Measurements from ENCODE around the gene GNAZ.

Gene GNAZ

DNA sequence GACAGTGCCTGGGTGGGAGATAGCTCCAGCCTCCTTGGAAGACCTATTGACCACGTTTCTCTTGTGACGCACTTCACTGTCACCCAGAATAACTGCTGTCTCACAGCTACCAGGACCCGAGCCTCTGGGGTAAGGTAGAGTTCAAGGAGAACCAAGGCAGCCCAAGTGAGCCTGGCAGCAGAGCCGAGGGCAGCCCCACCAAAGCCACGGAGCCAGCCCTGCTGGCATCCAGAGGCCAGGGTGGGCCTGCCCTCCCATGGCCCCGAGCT lies 38.7 kb downstream of the GNAZ start:
- no peak for DNase-seq

DNA sequence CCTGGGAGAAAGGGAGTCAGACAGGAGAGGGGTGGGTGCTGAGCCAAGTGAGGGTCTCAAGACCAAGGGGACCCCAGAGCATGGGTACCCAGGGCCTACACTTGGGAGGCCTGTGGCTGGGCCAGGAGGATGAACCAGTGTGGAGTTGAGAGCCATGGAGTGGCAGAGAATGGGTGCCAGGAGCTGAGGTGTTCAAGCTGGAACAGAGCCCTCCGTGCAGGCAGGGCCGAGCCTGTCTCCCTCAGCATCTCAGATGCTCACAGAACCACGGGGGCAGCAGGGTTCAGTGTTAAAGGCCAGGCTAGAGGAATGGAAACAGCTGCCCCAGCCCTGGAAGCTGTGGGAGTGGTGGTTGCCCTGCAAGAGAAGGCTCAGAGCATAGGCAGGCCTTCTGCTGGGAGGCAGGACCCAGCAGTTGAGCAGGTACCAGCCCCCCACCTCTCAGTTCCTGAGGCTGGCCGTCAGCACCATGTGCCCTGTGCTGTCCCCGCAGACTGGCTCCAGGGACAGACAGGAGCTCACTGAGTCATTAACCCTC lies 39.2 kb downstream of the GNAZ start:
- no peak for DNase-seq

DNA sequence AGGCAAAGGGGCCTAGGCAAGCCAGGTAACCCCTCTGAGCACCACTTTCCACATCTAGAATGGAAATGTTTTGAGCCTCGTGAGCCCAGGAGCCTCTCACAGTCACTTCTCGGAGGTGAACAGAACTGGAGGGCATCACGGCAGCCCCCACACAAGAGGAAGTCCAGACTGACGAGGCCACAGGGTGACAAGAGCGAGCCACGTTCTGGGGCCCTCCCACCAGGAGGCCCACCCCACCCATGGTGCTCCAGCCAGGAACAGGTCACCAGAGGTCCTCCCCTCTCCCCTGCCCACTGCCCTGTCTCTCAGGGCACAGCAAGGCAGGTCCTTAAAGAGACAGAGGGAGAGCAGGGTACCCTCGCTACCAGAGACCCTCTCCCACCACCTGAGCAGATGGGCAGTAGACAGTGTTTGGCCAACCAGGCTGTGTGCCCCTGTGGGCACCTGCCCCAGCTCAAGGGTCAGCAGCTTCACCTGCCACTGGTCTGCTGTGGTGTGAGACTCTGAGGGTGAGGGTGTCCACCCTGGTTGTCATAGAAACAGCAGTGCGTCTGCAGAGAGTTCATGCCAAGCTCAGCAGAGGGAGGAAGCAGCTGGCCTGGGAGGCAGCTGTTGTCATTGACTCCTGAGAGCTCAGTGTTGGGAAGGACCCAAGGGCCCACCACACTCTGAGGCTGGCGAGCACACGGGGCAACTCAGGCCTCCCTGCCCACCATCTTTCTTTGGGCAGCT lies 40.0 kb downstream of the GNAZ start:
- no peak for DNase-seq

DNA sequence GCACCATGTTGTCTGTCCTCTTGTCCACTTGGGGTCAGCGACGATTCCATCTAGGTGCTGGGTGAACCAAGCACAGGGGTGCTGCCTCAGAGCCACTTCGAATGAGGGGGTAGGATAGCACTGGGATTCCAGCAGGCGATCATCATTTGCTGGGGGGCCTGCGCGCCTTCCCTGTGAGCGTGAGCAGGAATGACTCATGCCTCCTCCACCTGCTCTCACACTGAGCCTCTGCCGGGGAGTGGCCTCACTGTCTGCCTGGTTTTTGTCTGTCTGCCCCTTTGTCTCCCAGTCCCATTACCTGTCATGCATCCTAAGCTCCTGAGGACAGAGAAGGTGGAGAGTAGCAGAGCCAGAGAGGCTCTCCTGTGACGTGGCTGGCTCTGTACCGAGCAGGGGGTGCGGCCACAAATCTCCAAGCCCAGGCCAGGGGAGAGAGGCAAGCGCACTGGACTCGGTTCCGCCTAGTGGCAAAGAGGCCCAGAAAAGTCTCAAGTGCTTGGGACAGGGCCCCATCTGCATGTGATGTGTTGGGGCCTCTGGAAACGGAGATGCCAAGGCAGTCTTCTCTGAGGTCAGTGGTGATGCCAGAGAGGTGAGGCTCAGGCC lies 40.7 kb downstream of the GNAZ start:
- DNase-seq: no peak

DNA sequence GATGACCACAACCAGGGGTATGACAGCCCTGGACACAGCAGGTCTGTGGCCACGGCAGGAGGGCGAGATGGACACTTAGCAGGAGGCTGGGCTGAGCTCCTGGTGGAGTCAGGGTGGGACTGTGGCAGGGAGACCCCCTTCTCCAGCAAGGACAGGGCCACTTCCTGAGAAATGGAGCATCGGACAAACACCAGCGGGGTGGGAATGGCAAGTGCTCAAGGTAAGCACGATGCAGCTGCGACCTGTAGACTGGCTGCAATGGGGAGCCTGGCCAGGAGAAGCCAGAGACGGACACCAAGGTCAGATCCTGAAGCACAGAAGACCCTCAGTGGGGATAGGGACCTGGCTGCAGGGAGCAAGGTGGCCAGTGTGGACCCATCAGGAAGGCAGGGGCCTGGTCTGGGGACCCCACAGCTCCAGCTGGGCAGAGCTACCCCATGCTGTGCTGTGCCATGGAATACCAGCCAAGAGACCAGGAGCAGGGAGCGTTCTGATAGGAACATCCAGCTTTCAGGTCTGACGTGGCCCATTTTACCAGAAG lies 42.2 kb downstream of the GNAZ start:
- DNase-seq: no peak

DNA sequence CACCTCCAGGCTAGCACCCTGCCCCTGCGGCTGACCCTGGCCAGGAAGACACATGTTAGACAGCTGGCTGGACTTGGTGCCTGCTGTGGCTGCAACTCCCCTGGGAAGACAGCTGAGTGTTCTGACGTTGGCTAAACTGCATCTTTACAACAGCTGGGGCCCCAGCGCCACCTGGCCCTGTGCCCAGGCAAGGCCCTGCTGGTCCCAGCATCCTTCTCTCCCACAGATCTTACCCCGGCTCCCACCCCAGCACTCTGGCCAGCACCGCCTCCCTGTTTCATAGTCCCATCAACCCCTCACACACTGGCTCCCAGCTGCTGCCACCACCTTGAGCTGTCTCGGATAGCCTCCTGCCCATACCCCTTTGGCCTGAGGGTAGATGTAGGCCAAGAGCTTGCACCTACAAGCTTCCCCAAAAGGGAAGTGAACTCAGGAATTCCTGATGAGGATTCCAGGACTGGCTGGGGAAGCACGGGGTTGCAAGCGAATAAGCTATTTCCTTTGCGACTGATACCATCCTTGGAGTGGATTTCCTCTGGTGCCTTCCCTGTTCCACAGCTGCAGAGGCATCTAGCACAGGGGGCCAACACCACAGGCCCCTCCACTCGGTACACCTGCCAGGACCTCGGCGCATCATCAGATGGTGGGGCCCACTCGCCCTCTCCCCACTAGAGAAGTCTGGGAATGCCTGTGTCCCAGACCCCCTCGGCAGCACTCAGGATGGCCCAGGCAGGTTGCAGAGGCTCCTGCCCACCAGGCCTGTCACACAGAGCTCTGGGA lies 42.9 kb downstream of the GNAZ start:
- DNase-seq: no peak

DNA sequence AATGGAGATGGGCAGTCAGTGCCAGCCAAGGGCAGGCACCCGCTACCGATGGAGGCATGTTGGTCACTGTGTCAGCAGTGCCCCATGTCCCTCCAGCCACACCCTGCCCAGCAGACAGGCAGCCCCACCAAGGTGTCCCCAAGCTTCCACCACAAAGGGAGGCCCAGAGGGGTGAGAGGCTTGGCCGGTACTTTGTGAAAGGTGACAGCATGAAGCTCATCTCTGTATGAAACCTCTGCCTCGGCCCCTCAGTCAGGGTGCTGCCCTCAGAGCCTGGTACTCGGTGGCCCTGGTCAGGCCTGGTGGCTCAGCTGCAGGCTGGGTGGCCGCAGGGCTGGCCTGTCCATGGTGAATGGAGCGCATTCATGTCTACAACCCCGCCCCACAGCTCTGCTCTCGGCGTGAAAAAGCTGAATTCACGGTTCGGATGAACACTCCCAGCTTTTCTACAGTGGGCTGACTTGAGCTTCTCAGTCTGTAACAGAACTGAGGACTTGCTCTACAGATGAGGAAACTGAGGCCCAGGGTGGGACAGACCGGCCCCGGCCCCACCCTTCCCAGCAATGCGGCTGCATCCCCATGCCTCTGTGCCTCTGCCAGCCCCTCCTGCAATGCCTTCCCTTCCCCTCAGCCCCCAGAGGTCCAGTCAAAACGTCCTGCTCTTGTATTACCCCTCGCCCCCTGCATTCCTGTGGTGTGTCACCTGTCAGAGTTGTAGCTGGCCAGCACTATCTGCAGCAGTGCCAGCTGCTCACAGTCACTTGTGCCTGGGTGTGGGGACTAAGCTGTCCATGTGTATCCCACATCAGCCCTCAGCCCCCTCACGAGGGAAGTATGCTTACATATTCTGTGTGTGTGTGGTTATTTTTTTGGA lies 43.8 kb downstream of the GNAZ start:
- no peak for DNase-seq

DNA sequence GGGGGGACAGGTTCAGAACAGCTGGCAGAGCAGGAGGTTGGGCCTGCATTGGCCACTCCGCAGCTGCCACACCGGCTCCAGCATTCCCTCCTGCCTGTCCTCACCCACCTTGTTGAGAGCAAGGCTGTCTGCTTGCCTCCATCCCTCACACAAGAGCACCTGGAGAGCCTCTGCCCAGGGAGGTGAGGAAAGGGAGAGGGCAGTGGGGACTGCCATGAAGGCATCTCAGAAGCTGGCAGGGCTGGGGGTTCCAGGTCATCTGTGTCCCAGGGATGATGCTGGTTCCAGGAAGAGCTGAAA lies 44.4 kb downstream of the GNAZ start:
- no peak for DNase-seq

DNA sequence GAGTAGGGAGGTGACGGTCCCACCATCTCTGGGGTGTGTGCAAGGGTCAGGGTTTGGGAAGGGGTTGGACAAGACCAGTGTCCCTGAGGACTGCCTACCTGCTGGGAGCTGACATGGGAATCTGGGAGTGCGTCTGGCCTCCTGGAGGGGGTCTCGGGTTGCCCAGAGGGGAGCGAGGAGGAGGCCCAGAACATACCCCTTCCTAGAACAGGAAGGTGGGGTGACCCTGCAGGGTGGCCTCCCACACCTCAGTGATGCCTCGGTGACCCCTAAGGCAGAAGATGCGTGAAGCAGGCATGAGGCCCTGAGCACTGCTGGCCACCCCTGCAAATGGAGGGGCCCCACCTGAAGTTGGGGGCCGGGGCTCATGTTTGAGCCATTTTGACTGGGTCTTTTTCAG lies 45.0 kb downstream of the GNAZ start:
- no peak for DNase-seq

DNA sequence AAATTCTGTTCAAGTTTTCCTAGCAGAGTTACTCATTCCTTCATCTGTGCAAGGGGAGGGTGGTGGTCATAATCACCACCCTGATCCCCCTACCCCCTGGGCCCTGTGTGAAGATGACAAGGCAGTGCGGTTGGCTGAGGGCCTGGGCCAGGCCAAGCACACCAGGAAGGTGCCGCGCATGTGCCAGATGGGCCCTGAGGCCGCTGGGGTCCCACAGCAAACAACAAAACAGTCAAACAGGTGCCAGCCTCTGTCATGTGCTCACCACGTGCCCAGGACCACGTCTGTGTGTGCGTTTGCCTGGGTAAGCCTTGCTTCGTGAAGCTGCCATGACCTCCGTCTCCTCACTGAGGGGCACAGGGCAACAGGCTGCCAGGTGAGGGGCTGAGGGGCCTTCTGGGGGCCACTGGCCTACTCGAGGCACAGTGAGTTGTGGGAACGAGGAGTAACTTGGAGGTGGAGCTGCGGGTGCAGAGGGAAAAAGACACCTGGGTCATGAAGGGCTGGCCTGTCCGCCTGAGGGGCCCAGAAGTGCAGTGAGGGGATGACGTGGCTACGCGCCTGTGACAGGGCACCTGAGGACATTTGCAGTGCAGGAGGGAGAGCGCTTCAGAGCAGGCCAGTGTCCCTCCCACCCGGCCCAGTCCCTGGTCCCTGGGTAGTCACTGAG lies 45.6 kb downstream of the GNAZ start:
- no peak for DNase-seq

DNA sequence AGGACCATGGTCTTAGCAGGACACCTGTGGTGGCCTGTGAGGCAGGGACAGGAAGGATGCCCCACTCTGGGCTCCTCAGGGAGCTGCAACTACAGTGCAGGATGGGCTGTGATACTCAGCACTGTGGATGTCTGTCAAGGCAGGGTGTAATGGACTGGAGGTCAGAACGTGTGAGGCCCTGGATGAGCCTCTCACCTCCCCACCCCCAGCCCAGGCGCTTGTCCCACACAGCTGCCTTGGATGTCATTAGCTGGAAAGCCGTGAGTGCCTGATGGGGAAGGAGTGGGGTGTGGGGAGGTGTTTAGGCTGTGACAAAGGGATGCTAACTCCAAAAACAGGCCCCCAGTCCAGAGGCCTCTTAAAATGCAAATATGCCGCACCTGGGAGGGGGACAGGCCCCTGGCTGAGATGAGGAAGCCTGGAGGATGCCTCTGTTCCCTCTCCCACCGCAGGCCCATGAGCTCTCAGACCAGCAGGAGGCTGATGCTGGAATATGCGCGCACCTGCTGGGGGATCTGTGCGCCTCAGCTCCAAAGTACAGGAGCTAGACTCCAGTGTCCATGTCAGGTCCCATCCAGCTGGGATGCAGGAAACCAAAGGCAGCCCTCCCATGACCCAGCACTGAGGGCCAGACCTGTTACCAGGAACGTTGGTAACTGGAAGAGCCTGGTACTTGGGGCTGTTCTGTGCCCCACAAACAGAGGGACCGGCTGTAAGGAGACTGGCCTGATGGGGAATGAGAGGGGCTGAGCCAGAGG lies 46.4 kb downstream of the GNAZ start:
- DNase-seq: no peak

DNA sequence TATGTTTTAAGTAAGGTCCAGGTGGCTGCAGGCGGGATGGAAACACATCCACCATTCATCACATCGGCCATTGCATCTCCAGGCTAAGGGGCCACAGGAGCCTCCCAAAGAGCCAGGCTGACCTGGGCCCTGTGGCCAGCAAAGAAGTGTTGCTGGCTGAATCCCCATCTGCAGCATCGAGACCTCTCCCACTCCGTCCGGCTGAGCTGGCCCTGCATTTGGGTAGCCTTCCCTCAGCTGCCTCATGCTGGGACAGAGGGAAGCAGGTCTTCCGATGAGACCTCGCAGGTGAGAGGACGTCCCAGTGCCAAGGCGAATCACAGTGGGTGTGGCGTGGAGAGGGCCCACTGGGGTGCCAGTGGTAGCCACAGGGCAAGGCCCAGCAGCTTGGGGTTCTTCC lies 47.0 kb downstream of the GNAZ start:
- no peak for DNase-seq

DNA sequence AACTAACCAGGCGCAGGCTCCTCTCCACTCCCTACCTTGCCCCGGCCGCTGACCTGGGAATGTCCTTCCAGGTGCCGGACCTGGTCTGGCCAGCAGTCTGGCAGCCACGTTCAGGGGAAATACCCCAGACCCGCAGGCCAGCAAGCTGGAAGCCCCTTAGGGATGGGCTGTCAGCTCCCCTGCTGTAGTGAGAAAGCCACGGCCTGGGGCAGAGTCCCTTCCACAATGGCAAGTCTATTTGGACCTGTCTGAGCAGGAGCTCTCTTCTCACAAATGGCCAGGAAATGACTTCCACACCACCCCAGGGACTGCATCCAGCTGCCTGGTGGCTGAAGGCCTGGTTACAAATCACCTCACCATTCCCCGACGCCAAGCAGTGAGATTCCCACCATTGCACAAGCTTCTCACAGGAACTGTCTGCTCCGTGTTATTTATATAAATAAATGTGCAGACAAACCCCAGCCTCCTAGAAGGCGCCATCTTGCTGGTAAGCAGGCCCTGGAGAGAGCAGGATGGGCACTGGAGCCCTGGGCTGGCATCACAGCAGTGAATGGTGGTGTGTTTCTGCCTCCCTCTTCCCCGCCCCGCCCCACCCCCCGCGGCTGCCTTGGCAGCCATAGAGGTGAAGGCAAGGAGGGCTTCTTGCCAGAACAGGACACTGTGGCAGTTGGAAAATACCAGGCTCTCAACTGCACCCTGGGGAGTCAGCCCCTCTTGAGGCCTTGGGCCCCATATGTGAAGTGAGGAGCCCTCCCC lies 47.8 kb downstream of the GNAZ start:
- no peak for DNase-seq

DNA sequence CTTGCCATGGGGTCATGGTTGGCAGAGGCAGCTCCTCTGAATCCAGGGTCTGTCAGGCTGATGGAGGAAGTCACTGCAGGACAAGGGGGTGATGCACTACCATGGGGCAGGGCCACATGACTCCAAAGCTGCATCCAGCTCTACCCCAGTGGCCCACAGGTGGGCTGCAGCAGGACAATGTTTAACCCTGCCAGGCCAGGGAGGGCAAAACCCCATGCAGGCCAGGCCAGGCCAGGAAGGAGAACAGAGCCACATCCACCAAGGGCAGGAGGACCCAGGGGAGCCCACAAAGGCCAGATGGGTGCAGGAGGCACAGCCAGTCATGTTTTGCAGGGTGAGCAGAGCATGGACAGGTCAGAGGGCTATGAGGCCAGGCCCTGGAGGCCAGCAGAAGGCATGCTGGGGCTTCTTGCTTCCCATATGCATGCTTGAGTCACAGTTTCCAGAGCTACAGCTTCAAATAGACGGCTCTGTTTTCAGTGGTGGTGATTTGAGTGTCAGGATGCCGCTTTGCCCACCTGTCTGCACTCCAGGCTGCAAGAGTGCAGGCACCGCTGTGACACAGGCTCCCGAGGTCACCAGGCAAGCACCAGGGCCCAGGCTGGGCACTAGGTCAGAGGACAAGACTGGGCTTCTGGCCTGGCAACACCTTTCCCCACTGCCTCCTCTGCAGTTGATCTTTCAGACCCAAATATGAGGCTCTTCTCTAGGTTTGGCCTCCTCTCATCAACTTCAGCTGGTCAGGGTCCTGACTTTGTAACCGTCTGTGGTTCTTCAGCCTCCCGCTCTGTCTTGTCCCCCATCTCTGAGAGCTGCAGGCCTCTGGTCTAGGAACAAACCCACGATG lies 48.6 kb downstream of the GNAZ start:
- no peak for DNase-seq

DNA sequence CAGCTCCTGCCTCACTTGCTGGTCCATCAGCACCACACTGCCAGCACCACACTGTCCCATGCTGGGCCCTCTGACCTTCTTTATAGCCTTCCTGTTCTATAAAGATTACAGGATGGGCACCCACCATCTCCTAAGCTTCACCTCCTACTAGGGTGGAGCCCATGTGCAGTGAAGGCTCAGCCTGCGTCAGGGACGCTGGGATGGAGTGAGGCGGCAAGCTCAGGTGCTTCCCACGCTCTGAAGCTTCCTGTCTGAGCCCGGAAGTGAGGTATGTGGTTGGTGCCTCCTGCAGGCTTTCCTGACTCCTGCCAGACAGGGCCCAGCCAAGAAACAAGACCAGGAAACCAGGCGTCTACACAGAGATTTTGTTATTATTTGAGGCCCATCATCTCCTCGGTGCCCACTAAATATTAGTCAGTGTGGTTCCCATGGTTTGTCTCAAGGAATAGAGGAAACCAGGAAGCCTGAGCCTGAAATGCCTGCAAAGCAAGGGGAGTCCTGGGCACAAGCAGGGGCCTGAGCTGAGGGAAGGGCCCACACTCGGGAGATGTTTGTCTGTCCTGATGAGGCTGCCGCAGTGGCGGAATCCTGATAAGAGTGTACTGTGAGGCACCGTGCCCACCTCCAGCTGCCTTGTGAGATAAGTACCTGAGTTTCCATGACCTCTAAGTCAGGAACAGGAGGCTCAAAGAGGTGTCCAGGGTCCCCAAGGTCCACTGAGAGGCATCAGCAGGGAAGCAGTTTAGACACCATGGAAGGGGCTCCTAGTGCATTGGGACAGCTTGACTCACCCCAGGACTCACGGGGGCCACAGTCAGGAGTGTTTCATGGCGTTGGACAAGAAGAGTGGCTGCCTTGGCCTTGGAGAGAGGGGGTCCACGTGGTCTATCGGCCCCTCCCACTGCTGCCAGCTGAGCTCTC lies 49.4 kb downstream of the GNAZ start:
- DNase-seq: no peak

DNA sequence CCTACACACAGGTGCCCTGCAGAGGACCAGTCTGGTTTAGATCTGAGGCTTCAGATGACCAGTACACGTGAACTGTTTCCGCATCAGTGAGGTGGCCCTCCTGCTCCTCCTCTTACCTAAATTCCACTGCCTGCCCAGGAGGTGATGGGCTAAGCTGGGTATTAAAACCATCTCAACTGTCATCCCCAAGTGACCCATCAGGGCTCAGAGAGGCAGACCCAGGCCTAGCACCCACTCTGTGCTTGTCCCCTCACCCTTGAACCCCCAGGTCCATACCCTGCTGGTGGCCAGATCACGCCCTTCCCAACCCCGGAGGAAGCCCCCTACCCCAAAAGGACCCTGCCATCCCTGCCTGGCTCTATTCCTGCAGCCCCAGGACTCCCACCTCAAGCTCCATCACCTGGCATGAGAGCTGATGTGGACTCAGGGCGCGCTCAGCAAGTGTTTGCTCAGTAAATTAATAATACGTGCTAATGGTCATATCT lies 50.1 kb downstream of the GNAZ start:
- no peak for DNase-seq

DNA sequence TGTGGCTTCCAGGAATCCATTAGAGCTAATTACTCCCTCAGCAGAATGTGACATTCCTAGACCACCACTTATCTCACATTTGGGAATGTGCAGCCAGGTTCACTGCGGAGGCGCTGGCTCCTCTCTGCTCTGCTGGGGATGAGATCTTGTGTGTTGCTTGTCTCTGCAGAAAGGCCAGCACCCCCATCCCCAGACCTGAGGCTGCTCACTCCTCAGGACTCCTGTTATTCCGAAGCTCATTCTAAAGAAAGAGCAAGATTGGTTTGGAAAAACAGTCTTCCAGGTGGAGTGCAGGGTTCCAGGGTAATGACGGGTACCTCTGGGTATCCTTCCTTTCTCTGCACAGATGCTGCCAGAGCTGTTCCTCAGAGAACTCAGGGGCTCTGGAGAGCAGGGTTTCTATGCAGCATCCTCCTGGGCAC lies 50.7 kb downstream of the GNAZ start:
- no peak for DNase-seq

DNA sequence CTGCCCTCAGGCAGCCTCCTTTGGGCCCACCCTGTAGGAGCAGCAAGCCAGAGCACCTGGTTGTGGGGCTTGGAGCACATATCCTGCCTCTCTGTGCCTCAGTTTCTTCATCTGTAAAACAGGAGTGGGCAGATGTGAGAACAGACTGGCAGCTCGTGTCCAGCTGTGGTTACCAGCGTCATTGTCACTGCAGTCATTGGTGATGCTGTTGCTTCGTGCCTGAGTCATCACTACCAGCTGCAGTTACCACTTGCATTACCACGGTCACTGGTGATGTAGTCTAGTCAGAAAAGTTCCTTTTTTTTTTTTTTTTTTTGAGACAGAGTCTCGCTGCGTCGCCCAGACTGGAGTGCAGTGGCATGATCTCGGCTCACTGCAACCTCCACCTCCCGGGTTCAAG lies 51.1 kb downstream of the GNAZ start:
- DNase-seq: no peak
